ENCODE results near the gene ZNF219. TPM values are rescaled to one million over a fixed set of nuclear protein-coding genes. Genes with fewer than 3 reads are reported as not detected.

Gene ZNF219
- total and polyA plus RNA-seq, 2 of the 13 experiments (the other 11 are each of a cell fraction or from before 2014, with no cell fraction given), result 34.5 to 36.6 TPM

- 0 out of 2 replicates have a peak, but pooled peaks have one; percentile 70 for TF ChIP-seq ESRRA (CRISPR knock-in tag; IDR thresholded peaks at IDR 0.05; ENCODE audit: low read depth)
- no peak for TF ChIP-seq CREBL2 (CRISPR knock-in tag; IDR thresholded peaks at IDR 0.05; ENCODE audit: borderline replicate concordance)
- TF ChIP-seq TBL1XR1 (IDR thresholded peaks at IDR 0.05; ENCODE audit: borderline replicate concordance, low read length, partially characterized antibody), result no peak
- no peak for TF ChIP-seq YEATS2 (CRISPR knock-in tag; IDR thresholded peaks at IDR 0.05; ENCODE audit: borderline replicate concordance)
- no peak for TF ChIP-seq IKZF4 (CRISPR knock-in tag; IDR thresholded peaks at IDR 0.05; ENCODE audit: borderline replicate concordance, low read depth, not compliant biosample characterization)
- TF ChIP-seq HMG20B (CRISPR knock-in tag; conservative IDR thresholded peaks at IDR 0.05), result no peak
- TF ChIP-seq BCL6 (CRISPR knock-in tag; IDR thresholded peaks at IDR 0.05), result no peak
- no peak for TF ChIP-seq DMTF1 (CRISPR knock-in tag; IDR thresholded peaks at IDR 0.05)
- TF ChIP-seq HHEX (CRISPR knock-in tag; IDR thresholded peaks at IDR 0.05), result no peak
- no peak for TF ChIP-seq SIX1 (CRISPR knock-in tag; IDR thresholded peaks at IDR 0.05; ENCODE audit: borderline replicate concordance)
- TF ChIP-seq KLF15 (CRISPR knock-in tag; IDR thresholded peaks at IDR 0.05; ENCODE audit: borderline replicate concordance), result no peak
- TF ChIP-seq FOXA3 (CRISPR knock-in tag; IDR thresholded peaks at IDR 0.05), result no peak
- TF ChIP-seq HMGXB3 (CRISPR knock-in tag; IDR thresholded peaks at IDR 0.05; ENCODE audit: borderline replicate concordance), result no peak
- no peak for TF ChIP-seq TP53 (CRISPR knock-in tag; conservative IDR thresholded peaks at IDR 0.05)
- TF ChIP-seq IKZF5 (CRISPR knock-in tag; IDR thresholded peaks at IDR 0.05), result no peak
- TF ChIP-seq MXD3 (CRISPR knock-in tag; IDR thresholded peaks at IDR 0.05), result peak; percentile 26; the same call in 1 of the 2 replicates
- no peak for TF ChIP-seq U2AF1 (optimal IDR thresholded peaks at IDR 0.05; ENCODE audit: low read depth, low read length)
- no peak for TF ChIP-seq MAFF (IDR thresholded peaks at IDR 0.05; ENCODE audit: low read depth, low read length)
- TF ChIP-seq ZNF737 (CRISPR knock-in tag; IDR thresholded peaks at IDR 0.05; ENCODE audit: borderline replicate concordance), result no peak
Measured at GRCh38 chr14:21098076-21098891, at the start of gene ZNF219 (continued).

Measured in HepG2 (cell line).